HG02884 (cell line): ENCODE results near the gene THSD4.

Experiments
- ATAC-seq: cut with Tn5 transposase; IDR thresholded peaks from one replicate; pipeline ENCODE4 v1.9.1; 2021; ENCODE audit warnings: mild to moderate bottlenecking, moderate library complexity; ENCODE audit not compliant: unreplicated experiment

The THSD4 gene

GRCh38 chr15:71219645-71220044, 104.4 kb downstream of the THSD4 start:
- no peak for ATAC-seq

GRCh38 chr15:71220828-71221227, 105.6 kb downstream of the THSD4 start:
- no peak for ATAC-seq

GRCh38 chr15:71221417-71221816, 106.1 kb downstream of the THSD4 start:
- no peak for ATAC-seq

GRCh38 chr15:71223516-71223915, 108.2 kb downstream of the THSD4 start:
- ATAC-seq: no peak

- no peak for ATAC-seq
Measured at GRCh38 chr15:71224024-71224423, 108.8 kb downstream of the THSD4 start.

- ATAC-seq: no peak
Measured at GRCh38 chr15:71225851-71226250, 110.6 kb downstream of the THSD4 start.

- no peak for ATAC-seq
Measured at GRCh38 chr15:71226536-71227455, 111.5 kb downstream of the THSD4 start.

- no peak for ATAC-seq
Measured at GRCh38 chr15:71228403-71228802, 113.1 kb downstream of the THSD4 start.

- ATAC-seq: no peak
Measured at GRCh38 chr15:71230303-71230702, 115.0 kb downstream of the THSD4 start.

GRCh38 chr15:71231758-71232157, 116.5 kb downstream of the THSD4 start:
- no peak for ATAC-seq

GRCh38 chr15:71232411-71232810, 117.1 kb downstream of the THSD4 start:
- ATAC-seq: no peak

GRCh38 chr15:71237456-71238188, 122.4 kb downstream of the THSD4 start:
- ATAC-seq: no peak

GRCh38 chr15:71238926-71239325, 123.7 kb downstream of the THSD4 start:
- ATAC-seq: no peak

GRCh38 chr15:71239592-71240364, 124.5 kb downstream of the THSD4 start:
- no peak for ATAC-seq

- ATAC-seq: no peak
Measured at GRCh38 chr15:71242292-71242691, 127.0 kb downstream of the THSD4 start.

GRCh38 chr15:71244250-71244649, 129.0 kb downstream of the THSD4 start:
- no peak for ATAC-seq

GRCh38 chr15:71245588-71245987, 130.3 kb downstream of the THSD4 start:
- ATAC-seq: no peak

- ATAC-seq: no peak
Measured at GRCh38 chr15:71248386-71248785, 133.1 kb downstream of the THSD4 start.

- ATAC-seq: no peak
Measured at GRCh38 chr15:71249986-71250385, 134.7 kb downstream of the THSD4 start.

- ATAC-seq: no peak
Measured at GRCh38 chr15:71250936-71251583, 135.8 kb downstream of the THSD4 start.

GRCh38 chr15:71251584-71252043, 136.3 kb downstream of the THSD4 start:
- no peak for ATAC-seq
